Raji (cell line): Measurements from ENCODE around the gene SCAMP4.

Experiments
- POLR2A ChIP-seq: IDR thresholded peaks from 2 replicates; pipeline ENCODE4 v1.6.1; 2011; ENCODE audit warnings: low read depth, low read length, control low read depth; ENCODE audit not compliant: insufficient read depth

SCAMP4 gene

DNA sequence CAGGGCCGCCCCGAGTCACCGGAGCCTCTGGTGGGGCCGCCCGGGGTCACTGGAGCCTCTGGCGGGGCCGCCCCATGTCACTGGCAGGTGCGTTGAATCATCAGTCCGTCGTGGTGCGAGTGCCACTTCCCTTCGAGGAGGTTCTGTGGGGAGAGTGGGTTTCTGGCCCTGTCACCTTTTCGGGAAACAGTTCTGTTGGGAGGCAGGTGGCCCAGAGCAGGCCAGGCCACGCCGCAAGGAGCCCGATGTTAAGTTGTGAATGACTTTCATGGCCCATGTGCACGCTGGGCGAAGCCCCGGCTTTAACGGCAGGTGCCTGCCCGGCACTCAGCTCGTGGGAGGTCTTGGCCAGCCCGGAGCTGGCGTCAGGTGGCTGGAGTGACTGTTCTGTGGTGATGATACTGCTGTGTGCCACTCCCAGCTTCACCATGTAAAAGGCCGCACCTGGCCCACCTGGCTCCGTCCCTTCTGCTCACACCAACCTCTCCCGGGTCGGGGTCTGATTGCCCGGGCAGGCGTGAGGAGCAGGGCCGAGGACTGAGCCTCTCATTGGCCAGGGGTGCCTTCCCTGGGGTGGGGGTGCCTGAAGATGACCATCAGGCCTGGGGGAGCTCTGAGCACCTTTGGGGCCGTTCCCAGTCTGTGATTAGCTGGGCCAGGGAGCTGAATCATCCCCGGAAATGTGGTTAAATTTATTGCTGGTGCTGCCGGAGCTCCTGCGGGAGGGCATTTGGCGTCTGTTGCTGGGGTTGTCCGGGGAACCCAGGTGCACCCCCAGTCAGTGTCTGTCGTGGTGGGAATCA, 65.0 kb downstream of the SCAMP4 start:
- no peak for TF ChIP-seq POLR2A

DNA sequence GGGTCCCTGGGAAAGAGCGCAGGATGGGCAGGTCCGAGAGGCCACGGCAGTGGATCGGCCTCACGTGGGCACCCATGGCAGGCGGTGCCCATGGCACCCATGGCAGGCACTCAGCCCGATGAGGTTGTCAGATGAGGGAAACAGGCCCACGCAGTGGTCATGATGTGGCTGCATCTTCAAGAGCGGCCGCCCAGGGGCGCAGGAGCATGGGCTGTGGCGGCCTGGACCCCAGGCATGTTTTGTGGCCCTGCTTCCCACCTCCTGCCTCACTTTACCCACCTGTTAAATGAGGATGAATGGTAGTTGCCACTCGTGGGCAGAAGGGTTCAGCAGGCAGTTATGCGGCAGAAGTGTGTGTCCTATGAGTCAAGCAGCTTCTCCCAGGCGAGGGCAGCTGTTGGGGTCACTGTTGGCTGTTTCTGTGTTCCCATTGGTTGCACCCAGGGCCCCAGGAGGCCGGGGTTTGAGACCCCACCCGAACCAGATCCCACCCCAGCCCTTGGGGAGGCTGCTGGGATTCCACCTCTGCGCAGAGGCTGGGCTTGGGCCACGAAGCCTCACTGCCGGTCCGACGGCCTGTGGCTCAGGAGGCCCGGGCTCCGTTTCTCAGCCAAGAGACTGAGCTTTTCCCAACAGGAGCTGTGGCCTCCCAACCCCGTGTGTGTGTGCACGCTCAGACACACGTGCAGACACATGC, 65.8 kb downstream of the SCAMP4 start:
- TF ChIP-seq POLR2A: no peak

DNA sequence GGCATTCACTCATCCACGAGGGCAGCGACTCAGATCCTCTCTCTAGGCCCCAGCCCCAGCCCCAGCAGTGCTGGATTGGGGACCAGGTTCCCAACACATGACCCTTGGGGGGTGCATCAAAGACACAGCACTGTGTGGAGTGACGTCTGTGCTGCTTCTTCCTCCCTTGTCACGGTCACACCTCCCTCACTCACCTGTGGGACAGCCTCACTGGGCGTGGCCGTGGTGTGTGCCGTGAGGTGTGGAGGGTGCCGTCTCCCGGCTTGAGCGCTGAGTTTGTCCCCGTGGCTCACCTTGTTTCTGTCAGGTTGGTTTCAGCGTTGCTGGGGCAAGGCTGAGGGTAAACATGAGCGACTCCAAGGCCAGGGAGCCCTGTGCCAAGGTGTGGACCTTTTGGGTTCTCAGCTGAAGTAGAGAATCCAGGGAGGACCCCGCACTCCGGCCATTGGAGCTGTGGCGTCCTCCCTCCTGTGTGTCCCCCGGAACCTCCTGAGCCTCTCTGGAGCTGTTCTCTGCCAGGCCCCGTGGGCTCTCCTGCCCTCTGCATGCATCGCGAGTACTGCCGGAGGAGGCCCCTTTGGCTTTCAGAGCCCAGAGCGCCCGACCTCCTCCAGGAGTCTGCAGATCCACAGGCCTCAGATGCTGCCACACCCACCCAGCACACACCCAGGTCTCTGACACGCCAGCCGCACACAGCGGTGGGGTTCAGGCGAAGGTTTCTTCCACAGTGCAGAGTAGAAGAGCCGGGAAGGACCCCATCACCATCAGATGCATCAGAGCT, 69.4 kb downstream of the SCAMP4 start:
- TF ChIP-seq POLR2A: no peak

DNA sequence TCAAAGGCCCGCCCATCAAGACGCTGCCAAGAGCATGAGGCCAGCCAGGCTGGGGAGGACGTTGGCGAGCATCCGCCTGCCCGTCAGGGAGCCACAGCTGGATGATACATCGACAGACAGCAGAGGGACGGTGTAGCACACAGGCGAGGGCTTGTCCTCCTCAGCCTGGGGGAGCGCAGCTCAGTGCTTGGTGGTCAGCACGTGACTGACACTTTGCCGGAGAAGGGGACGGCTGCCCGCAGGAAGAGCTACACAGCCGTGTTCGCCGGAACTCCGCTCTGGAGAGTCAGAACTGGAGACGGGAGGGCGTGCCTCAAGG, 69.9 kb downstream of the SCAMP4 start:
- TF ChIP-seq POLR2A: no peak
